ENCODE data around the gene TMEM97.
A peak's percentile ranks its signal among the peaks of the same experiment; 100 is the strongest.

Gene TMEM97

GRCh38 chr17:28348979-28349378 is 30.0 kb downstream of the TMEM97 start:
- H3K27ac ChIP-seq (ENCODE audit: poor library complexity, severe bottlenecking): peak overlapping the region; percentile 90
- H3K36me3 ChIP-seq (ENCODE audit: low read depth): peaks cover 89% of the 10 kb centered on the region
- H3K4me1 ChIP-seq (ENCODE audit: insufficient read depth, poor library complexity, severe bottlenecking): peaks cover 21% of the 10 kb centered on the region
- ATAC-seq (ENCODE audit: low read depth) (no peak), DNase-seq (ENCODE audit: low spot score) (no peak)
- no peak overlapping the region for H3K4me3 ChIP-seq (ENCODE audit: severe bottlenecking)
- no peaks in the 10 kb centered on the region for H3K9me3 ChIP-seq (ENCODE audit: severe bottlenecking)
- no peaks in the 10 kb centered on the region for H3K27me3 ChIP-seq (ENCODE audit: insufficient read depth, poor library complexity, severe bottlenecking)
- no peak for TF ChIP-seq CTCF (IDR thresholded peaks at IDR 0.05; ENCODE audit: poor library complexity, severe bottlenecking)

- no peak for TF ChIP-seq CTCF (IDR thresholded peaks at IDR 0.05; ENCODE audit: poor library complexity, severe bottlenecking)
- peaks cover 94% of the 10 kb centered on the region for H3K36me3 ChIP-seq (ENCODE audit: low read depth)
- no peak for ATAC-seq (ENCODE audit: low read depth)
These were observed 31.3 kb downstream of the TMEM97 start for GRCh38 chr17:28350271-28350670.

GRCh38 chr17:28357061-28357900 is 38.3 kb downstream of the TMEM97 start, which contains the start of gene POLDIP2:
TSS of gene POLDIP2 (minus strand) at chr17:28357527. CDS start at chr17:28357448, 79 bp downstream.
- peak within 1 kb of the TSS; percentile 26 for H3K27ac ChIP-seq (ENCODE audit: poor library complexity, severe bottlenecking)
- peaks cover 58% of the 10 kb centered on the region for H3K36me3 ChIP-seq (ENCODE audit: low read depth)
- no peak for TF ChIP-seq CTCF (IDR thresholded peaks at IDR 0.05; ENCODE audit: poor library complexity, severe bottlenecking)
- no peaks in the 10 kb centered on the region for H3K9me3 ChIP-seq (ENCODE audit: severe bottlenecking)
- peaks cover 5% of the 10 kb centered on the region for H3K4me1 ChIP-seq (ENCODE audit: insufficient read depth, poor library complexity, severe bottlenecking)
- ATAC-seq (ENCODE audit: low read depth) (peak; percentile 100), DNase-seq (ENCODE audit: low spot score) (peak; percentile 94)
- H3K27me3 ChIP-seq (ENCODE audit: insufficient read depth, poor library complexity, severe bottlenecking): no peaks in the 10 kb centered on the region
- peak within 1 kb of the TSS; percentile 95 for H3K4me3 ChIP-seq (ENCODE audit: severe bottlenecking)

More at GRCh38 chr17:28350271-28350670, 31.3 kb downstream of the TMEM97 start:
- DNase-seq (ENCODE audit: low spot score): no peak
- Histone ChIP-seq H3K27me3 (ENCODE audit: insufficient read depth, poor library complexity, severe bottlenecking) (no peaks in the 10 kb centered on the region), H3K4me1 (ENCODE audit: insufficient read depth, poor library complexity, severe bottlenecking) (peaks cover 21% of the 10 kb centered on the region), H3K27ac (ENCODE audit: poor library complexity, severe bottlenecking) (no peak overlapping the region), H3K4me3 (ENCODE audit: severe bottlenecking) (no peak overlapping the region), H3K9me3 (ENCODE audit: severe bottlenecking) (no peaks in the 10 kb centered on the region)

- peaks cover 52% of the 10 kb centered on the region for H3K36me3 ChIP-seq (ENCODE audit: low read depth)
- H3K27ac ChIP-seq (ENCODE audit: poor library complexity, severe bottlenecking): no peak overlapping the region
- no peak for TF ChIP-seq CTCF (IDR thresholded peaks at IDR 0.05; ENCODE audit: poor library complexity, severe bottlenecking)
- ATAC-seq (ENCODE audit: low read depth): no peak
- H3K4me1 ChIP-seq (ENCODE audit: insufficient read depth, poor library complexity, severe bottlenecking): peaks cover 5% of the 10 kb centered on the region
- H3K27me3 ChIP-seq (ENCODE audit: insufficient read depth, poor library complexity, severe bottlenecking): no peaks in the 10 kb centered on the region
- peak overlapping the region; percentile 95 for H3K4me3 ChIP-seq (ENCODE audit: severe bottlenecking)
- DNase-seq (ENCODE audit: low spot score): no peak
- no peaks in the 10 kb centered on the region for H3K9me3 ChIP-seq (ENCODE audit: severe bottlenecking)
These were observed 38.8 kb downstream of the TMEM97 start for GRCh38 chr17:28357901-28358197.

GRCh38 chr17:28363186-28363585 is 44.2 kb downstream of the TMEM97 start:
- TF ChIP-seq CTCF (IDR thresholded peaks at IDR 0.05; ENCODE audit: poor library complexity, severe bottlenecking): no peak
- H3K4me1 ChIP-seq (ENCODE audit: insufficient read depth, poor library complexity, severe bottlenecking): peaks cover 4% of the 10 kb centered on the region
- H3K27me3 ChIP-seq (ENCODE audit: insufficient read depth, poor library complexity, severe bottlenecking): no peaks in the 10 kb centered on the region
- no peaks in the 10 kb centered on the region for H3K9me3 ChIP-seq (ENCODE audit: severe bottlenecking)
- ATAC-seq (ENCODE audit: low read depth) (no peak), DNase-seq (ENCODE audit: low spot score) (no peak)
- peaks cover 26% of the 10 kb centered on the region for H3K36me3 ChIP-seq (ENCODE audit: low read depth)
- H3K27ac ChIP-seq (ENCODE audit: poor library complexity, severe bottlenecking): no peak overlapping the region
- H3K4me3 ChIP-seq (ENCODE audit: severe bottlenecking): no peak overlapping the region

Data from RWPE2 (cell line).